ENCODE measurements around the gene FYB2. TPM values are rescaled to one million over a fixed set of nuclear protein-coding genes. Genes with fewer than 3 reads are reported as not detected.

Gene FYB2
- total RNA-seq, 1 donor from 2014 or later, result 1.7 TPM

DNA sequence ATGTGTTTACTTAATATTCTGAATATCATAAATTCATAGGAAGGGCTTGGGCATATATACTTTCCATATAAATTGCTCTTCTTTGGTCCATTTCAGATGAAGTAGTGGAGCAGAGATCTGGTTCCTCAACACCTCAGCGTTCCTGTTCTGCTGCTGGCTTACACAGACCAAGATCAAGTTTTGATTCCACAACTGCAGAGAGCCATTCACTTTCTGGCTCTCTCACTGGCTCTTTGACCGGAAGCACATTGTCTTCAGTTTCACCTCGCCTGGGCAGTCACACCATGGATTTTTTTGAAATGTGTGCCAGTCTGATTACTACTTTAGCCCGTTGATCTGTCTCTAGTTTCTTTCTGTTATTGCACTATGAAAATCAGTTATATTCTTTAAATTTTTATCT is 111.8 kb downstream of the FYB2 start:
- peaks cover 5% of the 10 kb centered on the region for H3K36me3 ChIP-seq
- intact Hi-C loops (cut with DNase I), result no loop called here
- TF ChIP-seq, protein P1, sequence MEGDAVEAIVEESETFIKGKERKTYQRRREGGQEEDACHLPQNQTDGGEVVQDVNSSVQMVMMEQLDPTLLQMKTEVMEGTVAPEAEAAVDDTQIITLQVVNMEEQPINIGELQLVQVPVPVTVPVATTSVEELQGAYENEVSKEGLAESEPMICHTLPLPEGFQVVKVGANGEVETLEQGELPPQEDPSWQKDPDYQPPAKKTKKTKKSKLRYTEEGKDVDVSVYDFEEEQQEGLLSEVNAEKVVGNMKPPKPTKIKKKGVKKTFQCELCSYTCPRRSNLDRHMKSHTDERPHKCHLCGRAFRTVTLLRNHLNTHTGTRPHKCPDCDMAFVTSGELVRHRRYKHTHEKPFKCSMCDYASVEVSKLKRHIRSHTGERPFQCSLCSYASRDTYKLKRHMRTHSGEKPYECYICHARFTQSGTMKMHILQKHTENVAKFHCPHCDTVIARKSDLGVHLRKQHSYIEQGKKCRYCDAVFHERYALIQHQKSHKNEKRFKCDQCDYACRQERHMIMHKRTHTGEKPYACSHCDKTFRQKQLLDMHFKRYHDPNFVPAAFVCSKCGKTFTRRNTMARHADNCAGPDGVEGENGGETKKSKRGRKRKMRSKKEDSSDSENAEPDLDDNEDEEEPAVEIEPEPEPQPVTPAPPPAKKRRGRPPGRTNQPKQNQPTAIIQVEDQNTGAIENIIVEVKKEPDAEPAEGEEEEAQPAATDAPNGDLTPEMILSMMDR (IDR thresholded peaks at IDR 0.05), result no peak
- no peaks in the 10 kb centered on the region for H3K27me3 ChIP-seq
- ATAC-seq (no peak), DNase-seq (no peak)
- H3K4me3 ChIP-seq, result no peak overlapping the region
- H3K27ac ChIP-seq, result no peak overlapping the region
- H3K9me3 ChIP-seq, result no peaks in the 10 kb centered on the region
- no peaks in the 10 kb centered on the region for H3K4me1 ChIP-seq

DNA sequence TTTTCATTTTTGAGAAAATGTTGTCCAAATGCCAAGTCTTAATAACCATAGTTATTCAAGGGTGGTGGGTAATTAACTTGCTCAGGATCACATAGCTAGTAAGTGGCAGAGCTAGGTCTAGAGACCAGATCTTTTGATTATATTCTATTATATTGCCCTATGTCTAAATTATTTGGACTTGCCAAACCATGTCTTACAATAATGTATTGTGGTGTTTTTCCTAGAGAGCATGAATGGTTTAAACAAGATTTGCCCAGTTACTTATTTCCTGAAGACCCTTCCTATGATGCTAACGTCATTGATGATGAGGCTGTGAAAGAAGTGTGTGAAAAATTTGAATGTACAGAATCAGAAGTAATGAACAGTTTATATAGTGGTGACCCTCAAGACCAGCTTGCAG is 115.5 kb downstream of the FYB2 start:
- Histone ChIP-seq H3K4me3 (no peak overlapping the region), H3K36me3 (peaks cover 5% of the 10 kb centered on the region), H3K9me3 (no peaks in the 10 kb centered on the region), H3K27ac (no peak overlapping the region), H3K27me3 (no peaks in the 10 kb centered on the region), H3K4me1 (no peaks in the 10 kb centered on the region)
- TF ChIP-seq, protein P1 (IDR thresholded peaks at IDR 0.05), result no peak
- DNase-seq (no peak), ATAC-seq (no peak)
- intact Hi-C loops (cut with DNase I), result no loop called here

DNA sequence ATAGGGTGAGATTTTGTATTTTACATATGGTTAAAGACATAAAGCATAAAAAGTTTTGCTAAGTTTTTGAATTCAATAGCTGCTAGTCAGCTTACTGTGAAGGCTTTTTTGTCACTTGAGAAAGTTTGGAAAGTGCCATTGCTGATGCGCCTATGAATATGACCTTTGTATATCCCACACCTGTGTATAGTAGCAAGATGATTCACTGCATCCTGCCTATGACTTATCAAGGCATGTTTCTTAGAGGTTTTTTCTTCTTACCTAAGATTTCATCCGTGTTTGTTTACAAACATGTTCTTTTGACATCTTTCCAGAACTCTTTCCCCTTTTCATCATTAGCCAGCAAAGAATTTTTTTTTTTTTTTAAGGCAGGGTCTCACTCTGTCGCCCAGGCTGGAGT is 122.5 kb downstream of the FYB2 start:
- no peaks in the 10 kb centered on the region for H3K27me3 ChIP-seq
- no peaks in the 10 kb centered on the region for H3K4me1 ChIP-seq
- H3K36me3 ChIP-seq, result no peaks in the 10 kb centered on the region
- ATAC-seq (no peak), DNase-seq (no peak)
- no peak overlapping the region for H3K4me3 ChIP-seq
- H3K27ac ChIP-seq, result no peak overlapping the region
- TF ChIP-seq, protein P1 (IDR thresholded peaks at IDR 0.05), result no peak
- intact Hi-C loops (cut with DNase I), result no loop called here
- H3K9me3 ChIP-seq, result no peaks in the 10 kb centered on the region

DNA sequence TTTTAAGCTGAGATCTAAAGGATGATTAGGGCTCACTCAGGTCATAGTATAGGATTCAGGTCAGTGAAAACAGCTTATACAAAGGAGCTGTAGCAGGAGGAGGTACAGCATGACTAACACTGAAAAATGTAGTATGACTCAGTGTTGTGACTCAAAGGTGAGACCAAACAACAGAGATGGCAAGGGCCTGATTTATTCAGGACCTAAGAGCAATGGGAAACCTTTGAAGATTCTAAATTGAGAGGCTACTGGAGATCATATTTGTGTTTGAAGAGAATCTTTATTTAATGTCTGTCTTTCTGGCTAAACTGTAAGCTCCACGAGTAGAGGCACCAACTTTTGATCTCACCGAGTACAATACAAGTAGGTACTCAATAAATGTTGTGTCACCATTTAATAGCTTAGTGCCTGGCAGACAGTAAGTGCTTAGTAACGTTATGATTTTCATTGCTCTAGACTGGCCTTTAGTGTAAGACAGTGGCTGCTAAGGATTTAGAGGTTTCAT is 130.6 kb downstream of the FYB2 start:
- Histone ChIP-seq H3K4me3 (no peak overlapping the region), H3K27ac (no peak overlapping the region), H3K4me1 (no peaks in the 10 kb centered on the region), H3K9me3 (no peaks in the 10 kb centered on the region), H3K27me3 (no peaks in the 10 kb centered on the region), H3K36me3 (no peaks in the 10 kb centered on the region)
- TF ChIP-seq, protein P1 (IDR thresholded peaks at IDR 0.05), result no peak
- intact Hi-C loops (cut with DNase I), result no loop called here
- ATAC-seq (peak; percentile 39), DNase-seq (no peak)

DNA sequence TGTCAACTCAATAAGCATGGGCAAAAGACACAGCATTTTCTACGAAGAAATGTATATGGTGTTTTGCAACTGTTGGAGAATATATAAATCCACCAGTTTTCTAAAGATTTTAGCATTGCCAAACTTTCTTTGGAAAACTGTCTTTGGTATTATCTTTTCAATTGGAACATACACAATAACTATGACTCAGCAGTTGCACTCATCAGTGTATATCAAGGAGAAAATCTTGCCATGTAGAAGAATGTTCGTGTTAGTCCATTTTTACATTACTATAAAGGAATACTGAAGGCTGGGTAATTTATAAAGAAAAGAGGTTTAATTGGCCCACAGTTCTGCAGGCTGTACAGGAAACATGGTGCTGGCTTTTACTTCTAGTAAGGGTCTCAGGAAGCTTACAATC is 133.0 kb downstream of the FYB2 start:
- TF ChIP-seq, protein P1 (IDR thresholded peaks at IDR 0.05), result no peak
- DNase-seq, result no peak

DNA sequence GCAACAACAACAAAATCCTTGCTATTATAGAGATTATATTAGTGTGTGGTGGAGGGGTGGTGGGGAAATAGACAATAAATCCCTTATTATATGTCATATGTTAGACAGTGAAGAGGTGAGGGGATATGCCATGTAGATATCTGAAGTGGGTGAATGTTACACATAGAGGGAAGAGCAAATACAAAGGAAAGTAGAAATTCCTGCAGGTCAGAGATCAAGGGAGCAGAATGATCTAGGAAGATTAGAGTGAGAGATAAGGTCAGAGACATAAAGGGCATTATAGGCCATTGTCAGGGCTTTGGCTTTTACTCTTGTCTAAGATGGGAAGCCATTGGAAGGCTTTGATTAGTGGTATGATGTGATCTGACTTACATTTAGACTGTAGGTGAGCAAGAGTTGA is 135.6 kb downstream of the FYB2 start:
- intact Hi-C loops (cut with DNase I), result no loop called here
- Histone ChIP-seq H3K27ac (no peak overlapping the region), H3K4me1 (no peaks in the 10 kb centered on the region), H3K27me3 (no peaks in the 10 kb centered on the region), H3K36me3 (no peaks in the 10 kb centered on the region), H3K9me3 (no peaks in the 10 kb centered on the region), H3K4me3 (no peak overlapping the region)
- ATAC-seq, result no peak
- TF ChIP-seq, protein P1 (IDR thresholded peaks at IDR 0.05), result no peak
- DNase-seq, result no peak

More for the DNA sequence above, 133.0 kb downstream of the FYB2 start:
- no peak overlapping the region for H3K27ac ChIP-seq
- ATAC-seq, result no peak
- H3K4me1 ChIP-seq, result no peaks in the 10 kb centered on the region
- no peaks in the 10 kb centered on the region for H3K9me3 ChIP-seq
- H3K27me3 ChIP-seq, result no peaks in the 10 kb centered on the region
- intact Hi-C loops (cut with DNase I), result no loop called here
- H3K4me3 ChIP-seq, result no peak overlapping the region
- H3K36me3 ChIP-seq, result no peaks in the 10 kb centered on the region

Measured in upper lobe of right lung (tissue), 1 donor.